LNCAP (cell line): ENCODE measurements around the gene ANO3.

Experiments used
- CTCF ChIP-seq: fragments of 450-650 bp; IDR thresholded peaks from 2 replicates; pipeline ENCODE4 v1.5.1; 2017; ENCODE audit warnings: mild to moderate bottlenecking

The ANO3 gene

GRCh38 chr11:26473216-26474194 lies 141.6 kb downstream of the ANO3 start:
- TF ChIP-seq CTCF, result no peak

GRCh38 chr11:26474401-26474800 lies 142.5 kb downstream of the ANO3 start:
- no peak for TF ChIP-seq CTCF

- no peak for TF ChIP-seq CTCF
Observed at GRCh38 chr11:26477396-26477795, 145.5 kb downstream of the ANO3 start.

GRCh38 chr11:26478710-26479109 lies 146.8 kb downstream of the ANO3 start:
- no peak for TF ChIP-seq CTCF

GRCh38 chr11:26480041-26480440 lies 148.1 kb downstream of the ANO3 start:
- TF ChIP-seq CTCF, result no peak

- TF ChIP-seq CTCF, result no peak
Observed at GRCh38 chr11:26483108-26483507, 151.2 kb downstream of the ANO3 start.

GRCh38 chr11:26490546-26490945 lies 158.6 kb downstream of the ANO3 start:
- TF ChIP-seq CTCF, result no peak
